Measurements from ENCODE around the gene PCDH18. TPM values are rescaled to one million over a fixed set of nuclear protein-coding genes. Genes with fewer than 3 reads are reported as not detected.
"Not testable (repeated sequence)": the region's sequence is repeated elsewhere in the genome, so short reads cannot be mapped to it uniquely, and the experiment has no call there.

Gene PCDH18
- total RNA-seq, 4 donors from 2014 or later: 4.1 to 11.5 (median 6.8) TPM

- DNase-seq (ENCODE audit: low spot score in 2 of 2): no peak
- no peaks in the 10 kb centered on the region for H3K27me3 ChIP-seq
- WGBS: 28% methylated on average over 3 of the region's 3 CpGs
- no peak overlapping the region for H3K27ac ChIP-seq
- H3K36me3 ChIP-seq: no peaks in the 10 kb centered on the region
- no peaks in the 10 kb centered on the region for H3K9me3 ChIP-seq
- TF ChIP-seq EP300 (IDR thresholded peaks at IDR 0.05): no peak
- TF ChIP-seq POLR2A (IDR thresholded peaks at IDR 0.05): no peak
- peaks cover 6% of the 10 kb centered on the region for H3K4me1 ChIP-seq
- no peak overlapping the region for H3K4me3 ChIP-seq
These were observed 8.9 kb upstream of the PCDH18 start for GRCh38 chr4:137541181-137541580.

DNA sequence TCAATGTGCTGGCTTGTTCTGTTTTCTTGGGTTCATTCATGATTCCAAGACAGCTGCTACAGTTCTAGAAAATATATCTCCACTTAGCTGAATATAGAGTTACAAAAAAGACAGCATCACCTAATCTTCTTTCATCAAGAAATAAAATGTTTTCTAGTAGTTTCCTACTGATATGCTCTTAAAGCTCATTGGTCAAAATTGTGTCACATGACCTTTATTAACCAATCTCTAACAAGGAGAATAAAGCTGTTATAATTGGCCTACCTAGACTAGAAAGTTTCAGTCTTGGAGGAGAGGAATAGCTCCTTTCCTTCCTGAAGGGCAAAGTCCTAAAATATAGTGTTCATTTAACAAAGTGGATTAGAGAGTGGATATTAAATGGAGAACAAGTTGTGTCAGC is 8.1 kb upstream of the PCDH18 start:
- no peak for DNase-seq (ENCODE audit: low spot score in 2 of 2)
- peaks cover 6% of the 10 kb centered on the region for H3K4me1 ChIP-seq
- no peak overlapping the region for H3K4me3 ChIP-seq
- H3K36me3 ChIP-seq: no peaks in the 10 kb centered on the region
- H3K9me3 ChIP-seq: no peaks in the 10 kb centered on the region
- H3K27ac ChIP-seq: no peak overlapping the region
- TF ChIP-seq POLR2A (IDR thresholded peaks at IDR 0.05) (no peak), POLR2AphosphoS5 (IDR thresholded peaks at IDR 0.05) (no peak), EP300 (IDR thresholded peaks at IDR 0.05) (no peak)
- TF ChIP-seq, protein P1, sequence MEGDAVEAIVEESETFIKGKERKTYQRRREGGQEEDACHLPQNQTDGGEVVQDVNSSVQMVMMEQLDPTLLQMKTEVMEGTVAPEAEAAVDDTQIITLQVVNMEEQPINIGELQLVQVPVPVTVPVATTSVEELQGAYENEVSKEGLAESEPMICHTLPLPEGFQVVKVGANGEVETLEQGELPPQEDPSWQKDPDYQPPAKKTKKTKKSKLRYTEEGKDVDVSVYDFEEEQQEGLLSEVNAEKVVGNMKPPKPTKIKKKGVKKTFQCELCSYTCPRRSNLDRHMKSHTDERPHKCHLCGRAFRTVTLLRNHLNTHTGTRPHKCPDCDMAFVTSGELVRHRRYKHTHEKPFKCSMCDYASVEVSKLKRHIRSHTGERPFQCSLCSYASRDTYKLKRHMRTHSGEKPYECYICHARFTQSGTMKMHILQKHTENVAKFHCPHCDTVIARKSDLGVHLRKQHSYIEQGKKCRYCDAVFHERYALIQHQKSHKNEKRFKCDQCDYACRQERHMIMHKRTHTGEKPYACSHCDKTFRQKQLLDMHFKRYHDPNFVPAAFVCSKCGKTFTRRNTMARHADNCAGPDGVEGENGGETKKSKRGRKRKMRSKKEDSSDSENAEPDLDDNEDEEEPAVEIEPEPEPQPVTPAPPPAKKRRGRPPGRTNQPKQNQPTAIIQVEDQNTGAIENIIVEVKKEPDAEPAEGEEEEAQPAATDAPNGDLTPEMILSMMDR (IDR thresholded peaks at IDR 0.05): no peak
- H3K27me3 ChIP-seq: no peaks in the 10 kb centered on the region

DNA sequence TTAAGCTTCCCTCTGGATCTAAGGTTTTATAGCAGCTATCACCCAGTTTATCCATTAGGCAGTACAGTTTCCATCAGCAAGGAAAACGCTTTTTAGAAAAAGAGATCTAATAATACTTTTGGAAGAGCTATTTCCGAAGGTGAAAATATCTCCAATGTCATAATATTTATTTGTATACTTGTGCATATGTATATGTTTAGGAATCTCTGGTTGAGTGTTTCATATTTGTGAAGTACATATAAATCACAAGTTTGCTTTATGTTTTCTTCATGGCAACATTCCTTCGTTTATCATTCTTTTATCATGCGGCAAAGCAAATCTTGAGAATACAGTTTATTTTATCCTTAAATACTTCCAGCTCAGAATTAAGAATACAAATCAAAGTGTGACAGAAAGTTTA is 6.2 kb upstream of the PCDH18 start:
- 83% methylated on average over 4 of the region's 4 CpGs for WGBS
- DNase-seq (ENCODE audit: low spot score in 2 of 2): no peak
- peaks cover 6% of the 10 kb centered on the region for H3K4me1 ChIP-seq
- no peaks in the 10 kb centered on the region for H3K9me3 ChIP-seq
- H3K4me3 ChIP-seq: no peak overlapping the region
- H3K27ac ChIP-seq: no peak overlapping the region
- TF ChIP-seq POLR2AphosphoS5 (IDR thresholded peaks at IDR 0.05): no peak
- TF ChIP-seq POLR2A (IDR thresholded peaks at IDR 0.05): no peak
- no peak for TF ChIP-seq EP300 (IDR thresholded peaks at IDR 0.05)
- TF ChIP-seq, protein P1 (IDR thresholded peaks at IDR 0.05): no peak
- H3K27me3 ChIP-seq: no peaks in the 10 kb centered on the region
- no peaks in the 10 kb centered on the region for H3K36me3 ChIP-seq

DNA sequence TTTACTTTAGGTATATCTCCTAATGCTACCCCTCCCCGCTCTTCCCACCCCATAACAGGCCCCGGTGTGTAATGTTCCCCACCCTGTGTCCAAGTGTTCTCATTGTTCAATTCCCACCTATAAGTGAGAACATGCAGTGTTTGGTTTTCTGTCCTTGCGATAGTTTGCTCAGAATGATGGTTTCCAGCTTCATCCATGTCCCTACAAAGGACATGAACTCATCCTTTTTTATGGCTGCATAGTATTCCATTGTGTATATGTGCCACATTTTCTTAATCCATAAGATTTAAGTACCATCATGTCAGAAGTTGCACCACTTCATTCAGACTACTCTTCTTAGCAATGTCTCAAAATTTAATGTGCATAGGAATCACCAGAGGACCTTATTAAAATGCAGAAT is 5.5 kb upstream of the PCDH18 start:
- not testable (repeated sequence) for H3K4me1 ChIP-seq; DNase-seq (ENCODE audit: low spot score in 2 of 2); H3K4me3 ChIP-seq; H3K27ac ChIP-seq; H3K27me3 ChIP-seq; H3K36me3 ChIP-seq; H3K9me3 ChIP-seq
- WGBS: 93% methylated on average over 3 of the region's 3 CpGs

GRCh38 chr4:137536789-137537561 is 4.7 kb upstream of the PCDH18 start:
- H3K4me1 ChIP-seq: peaks cover 12% of the 10 kb centered on the region
- DNase-seq (ENCODE audit: low spot score in 2 of 2): no peak
- no peaks in the 10 kb centered on the region for H3K27me3 ChIP-seq
- no peaks in the 10 kb centered on the region for H3K9me3 ChIP-seq
- 82% methylated on average over 5 of the region's 5 CpGs for WGBS
- no peak overlapping the region for H3K4me3 ChIP-seq
- H3K36me3 ChIP-seq: no peaks in the 10 kb centered on the region
- no peak overlapping the region for H3K27ac ChIP-seq
- TF ChIP-seq POLR2A (IDR thresholded peaks at IDR 0.05): no peak

DNA sequence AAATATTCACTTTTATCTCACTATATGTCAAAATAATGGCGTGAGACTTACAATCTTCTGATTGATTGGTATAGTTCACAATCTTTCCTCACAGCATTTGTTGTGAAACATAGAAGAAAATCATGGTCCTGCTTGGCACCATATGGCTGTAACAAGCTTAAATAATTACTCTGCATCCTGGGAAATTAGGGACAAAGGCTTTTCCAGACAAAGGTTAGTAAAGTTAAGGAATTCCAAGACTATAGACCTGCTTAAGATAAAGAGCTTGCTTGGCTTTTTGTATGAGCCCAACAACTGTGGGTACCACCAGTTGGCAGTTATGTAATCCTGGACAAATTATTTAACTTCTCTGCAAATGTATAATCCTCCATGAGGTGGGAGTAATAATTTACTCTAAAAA is 3.4 kb upstream of the PCDH18 start:
- no peak overlapping the region for H3K27ac ChIP-seq
- WGBS: 92% methylated on average over 1 of the region's 1 CpG

More for the DNA sequence above, 3.4 kb upstream of the PCDH18 start:
- no peaks in the 10 kb centered on the region for H3K27me3 ChIP-seq
- DNase-seq (ENCODE audit: low spot score in 2 of 2): no peak
- no peaks in the 10 kb centered on the region for H3K9me3 ChIP-seq
- TF ChIP-seq POLR2A (IDR thresholded peaks at IDR 0.05) (no peak), POLR2AphosphoS5 (IDR thresholded peaks at IDR 0.05) (no peak), EP300 (IDR thresholded peaks at IDR 0.05) (no peak)
- TF ChIP-seq, protein P1 (IDR thresholded peaks at IDR 0.05): no peak
- H3K36me3 ChIP-seq: no peaks in the 10 kb centered on the region
- peaks cover 6% of the 10 kb centered on the region for H3K4me1 ChIP-seq
- H3K4me3 ChIP-seq: no peak overlapping the region
